ENCODE data around the gene THADA. TPM values are rescaled to one million over a fixed set of nuclear protein-coding genes. Genes with fewer than 3 reads are reported as not detected.
"Not testable (repeated sequence)": the region's sequence is repeated elsewhere in the genome, so short reads cannot be mapped to it uniquely, and the experiment has no call there.

Gene THADA
- total and polyA plus RNA-seq, 3 experiments from 2014 or later: 12.2 to 48.7 (median 45.8) TPM

GRCh38 chr2:43397411-43397810 is 198.4 kb downstream of the THADA start:
- Mint-ChIP-seq H3K27me3 (no peaks in the 10 kb centered on the region), H3K36me3 (peaks cover 22 to 61% (median 25%) of the 10 kb centered on the region in 3 donors), H3K27ac (peak overlapping the region in 1 of 8 donors; percentile 5), H3K9me3 (no peaks in the 10 kb centered on the region), H3K4me3 (no peak overlapping the region), H3K4me1 (peaks cover 0 to 7% (median under 1%) of the 10 kb centered on the region in 3 donors)
- ChIA-PET CTCF (no interaction called here), POLR2A (no interaction called here)
- Histone ChIP-seq H3K36me3 (ENCODE audit: insufficient read depth, low read length) (peaks cover 9% of the 10 kb centered on the region), H3K27me3 (ENCODE audit: insufficient read depth, low read length, poor library complexity, severe bottlenecking) (no peaks in the 10 kb centered on the region), H3K4me1 (ENCODE audit: insufficient read depth, low read length) (no peaks in the 10 kb centered on the region), H3K4me3 (ENCODE audit: low read length) (no peak overlapping the region), H3K27ac (ENCODE audit: low read depth, low read length) (no peak overlapping the region), H3K9me3 (ENCODE audit: low read length) (no peaks in the 10 kb centered on the region)
- no peak for DNase-seq

- H3K36me3 ChIP-seq (ENCODE audit: insufficient read depth, low read length); H3K4me3 ChIP-seq (ENCODE audit: low read length); H3K27me3 ChIP-seq (ENCODE audit: insufficient read depth, low read length, poor library complexity, severe bottlenecking); H3K27ac Mint-ChIP-seq; H3K9me3 ChIP-seq (ENCODE audit: low read length); CTCF ChIA-PET; H3K9me3 Mint-ChIP-seq; H3K27ac ChIP-seq (ENCODE audit: low read depth, low read length); H3K4me1 ChIP-seq (ENCODE audit: insufficient read depth, low read length); H3K4me1 Mint-ChIP-seq; H3K4me3 Mint-ChIP-seq; POLR2A ChIA-PET; H3K27me3 Mint-ChIP-seq; DNase-seq: not testable (repeated sequence)
- peaks cover 23 to 66% (median 25%) of the 10 kb centered on the region in 3 donors for H3K36me3 Mint-ChIP-seq
These were observed 199.5 kb downstream of the THADA start for GRCh38 chr2:43396344-43396743.

- no peaks in the 10 kb centered on the region for H3K27me3 Mint-ChIP-seq
- ChIA-PET POLR2A (no interaction called here), CTCF (no interaction called here)
- peak overlapping the region in 1 of 8 donors; percentile 38 for H3K27ac Mint-ChIP-seq
- no peaks in the 10 kb centered on the region for H3K9me3 Mint-ChIP-seq
- H3K4me3 Mint-ChIP-seq: no peak overlapping the region
- peaks cover 9% of the 10 kb centered on the region for H3K36me3 ChIP-seq (ENCODE audit: insufficient read depth, low read length)
- no peak overlapping the region for H3K27ac ChIP-seq (ENCODE audit: low read depth, low read length)
- H3K4me1 Mint-ChIP-seq: peaks cover 10 to 28% (median 21%) of the 10 kb centered on the region in 3 donors
- no peaks in the 10 kb centered on the region for H3K4me1 ChIP-seq (ENCODE audit: insufficient read depth, low read length)
- no peak overlapping the region for H3K4me3 ChIP-seq (ENCODE audit: low read length)
- no peaks in the 10 kb centered on the region for H3K27me3 ChIP-seq (ENCODE audit: insufficient read depth, low read length, poor library complexity, severe bottlenecking)
- no peak for DNase-seq
- H3K36me3 Mint-ChIP-seq: peaks cover 23 to 59% (median 23%) of the 10 kb centered on the region in 3 donors
- H3K9me3 ChIP-seq (ENCODE audit: low read length): no peaks in the 10 kb centered on the region
These were observed 201.9 kb downstream of the THADA start for GRCh38 chr2:43393918-43394317.

GRCh38 chr2:43391878-43392215 is 204.0 kb downstream of the THADA start:
- ChIA-PET CTCF (interaction anchor here (1.9 kb wide), 1 partner anchor 32 kb away, joined by 4 read pairs; no protein-coding TSS in a partner anchor), POLR2A (no interaction called here)
- H3K4me3 Mint-ChIP-seq: no peak overlapping the region
- no peaks in the 10 kb centered on the region for H3K9me3 ChIP-seq (ENCODE audit: low read length)
- DNase-seq: no peak
- no peaks in the 10 kb centered on the region for H3K9me3 Mint-ChIP-seq
- H3K4me1 Mint-ChIP-seq: peaks cover 29 to 48% (median 42%) of the 10 kb centered on the region in 3 donors
- H3K36me3 ChIP-seq (ENCODE audit: insufficient read depth, low read length): peaks cover 5% of the 10 kb centered on the region
- no peak overlapping the region for H3K27ac ChIP-seq (ENCODE audit: low read depth, low read length)
- no peak overlapping the region for H3K27ac Mint-ChIP-seq
- H3K4me3 ChIP-seq (ENCODE audit: low read length): no peak overlapping the region
- H3K27me3 Mint-ChIP-seq: no peaks in the 10 kb centered on the region
- no peaks in the 10 kb centered on the region for H3K27me3 ChIP-seq (ENCODE audit: insufficient read depth, low read length, poor library complexity, severe bottlenecking)
- peaks cover 8% of the 10 kb centered on the region for H3K4me1 ChIP-seq (ENCODE audit: insufficient read depth, low read length)
- peaks cover 15 to 39% (median 19%) of the 10 kb centered on the region in 3 donors for H3K36me3 Mint-ChIP-seq

- H3K27ac Mint-ChIP-seq: peak overlapping the region in 3 of 8 donors; percentile 11 to 77 (median 47)
- peaks cover 3% of the 10 kb centered on the region for H3K36me3 ChIP-seq (ENCODE audit: insufficient read depth, low read length)
- ChIA-PET POLR2A (no interaction called here), CTCF (interaction anchor here (1.0 kb wide), 1 partner anchor 10 kb away, joined by 3 read pairs; no protein-coding TSS in a partner anchor)
- H3K36me3 Mint-ChIP-seq: peaks cover 14 to 36% (median 18%) of the 10 kb centered on the region in 3 donors
- no peak overlapping the region for H3K27ac ChIP-seq (ENCODE audit: low read depth, low read length)
- no peaks in the 10 kb centered on the region for H3K9me3 Mint-ChIP-seq
- no peaks in the 10 kb centered on the region for H3K9me3 ChIP-seq (ENCODE audit: low read length)
- no peaks in the 10 kb centered on the region for H3K27me3 ChIP-seq (ENCODE audit: insufficient read depth, low read length, poor library complexity, severe bottlenecking)
- DNase-seq: no peak
- no peaks in the 10 kb centered on the region for H3K27me3 Mint-ChIP-seq
- peaks cover 30 to 51% (median 44%) of the 10 kb centered on the region in 3 donors for H3K4me1 Mint-ChIP-seq
- H3K4me1 ChIP-seq (ENCODE audit: insufficient read depth, low read length): peaks cover 8% of the 10 kb centered on the region
- no peak overlapping the region for H3K4me3 Mint-ChIP-seq
- no peak overlapping the region for H3K4me3 ChIP-seq (ENCODE audit: low read length)
These were observed 204.5 kb downstream of the THADA start for GRCh38 chr2:43391201-43391877.

- Histone ChIP-seq H3K9me3 (ENCODE audit: low read length) (no peaks in the 10 kb centered on the region), H3K4me3 (ENCODE audit: low read length) (no peak overlapping the region), H3K27ac (ENCODE audit: low read depth, low read length) (no peak overlapping the region), H3K27me3 (ENCODE audit: insufficient read depth, low read length, poor library complexity, severe bottlenecking) (no peaks in the 10 kb centered on the region), H3K36me3 (ENCODE audit: insufficient read depth, low read length) (no peaks in the 10 kb centered on the region), H3K4me1 (ENCODE audit: insufficient read depth, low read length) (peaks cover 8% of the 10 kb centered on the region)
- no peaks in the 10 kb centered on the region for H3K9me3 Mint-ChIP-seq
- H3K36me3 Mint-ChIP-seq: peaks cover 14 to 22% (median 15%) of the 10 kb centered on the region in 3 donors
- CTCF ChIA-PET: no interaction called here
- no peaks in the 10 kb centered on the region for H3K27me3 Mint-ChIP-seq
- H3K4me3 Mint-ChIP-seq: no peak overlapping the region
- peaks cover 36 to 60% (median 53%) of the 10 kb centered on the region in 3 donors for H3K4me1 Mint-ChIP-seq
- peak overlapping the region in 3 of 8 donors; percentile 13 to 77 (median 64) for H3K27ac Mint-ChIP-seq
- no peak for DNase-seq
- POLR2A ChIA-PET: no interaction called here
These were observed 206.0 kb downstream of the THADA start for GRCh38 chr2:43389581-43390466.

GRCh38 chr2:43388371-43388770 is 207.5 kb downstream of the THADA start:
- POLR2A ChIA-PET: no interaction called here

More at GRCh38 chr2:43388371-43388770, 207.5 kb downstream of the THADA start:
- Mint-ChIP-seq H3K4me1 (peaks cover 43 to 70% (median 65%) of the 10 kb centered on the region in 3 donors), H3K9me3 (no peaks in the 10 kb centered on the region), H3K27ac (peak overlapping the region in 4 of 8 donors; percentile 9 to 26 (median 14)), H3K27me3 (no peaks in the 10 kb centered on the region), H3K4me3 (no peak overlapping the region), H3K36me3 (peaks cover 7 to 15% (median 10%) of the 10 kb centered on the region in 3 donors)
- Histone ChIP-seq H3K27ac (ENCODE audit: low read depth, low read length) (no peak overlapping the region), H3K4me1 (ENCODE audit: insufficient read depth, low read length) (peaks cover 8% of the 10 kb centered on the region), H3K9me3 (ENCODE audit: low read length) (no peaks in the 10 kb centered on the region), H3K4me3 (ENCODE audit: low read length) (no peak overlapping the region), H3K36me3 (ENCODE audit: insufficient read depth, low read length) (no peaks in the 10 kb centered on the region), H3K27me3 (ENCODE audit: insufficient read depth, low read length, poor library complexity, severe bottlenecking) (no peaks in the 10 kb centered on the region)
- CTCF ChIA-PET: no interaction called here
- DNase-seq: no peak

Data from CD8-positive, alpha-beta memory T cell (primary cell).